Measurements from ENCODE around the gene ILKAP. TPM values are rescaled to one million over a fixed set of nuclear protein-coding genes. Genes with fewer than 3 reads are reported as not detected.

Gene ILKAP
- total RNA-seq, 1 donor from 2014 or later = 73.4 TPM

GRCh38 chr2:238127165-238128060, 76.1 kb downstream of the ILKAP start:
- FAIRE-seq (no peak), DNase-seq (ENCODE audit: low spot score in 2 of 2) (no peak)

DNA sequence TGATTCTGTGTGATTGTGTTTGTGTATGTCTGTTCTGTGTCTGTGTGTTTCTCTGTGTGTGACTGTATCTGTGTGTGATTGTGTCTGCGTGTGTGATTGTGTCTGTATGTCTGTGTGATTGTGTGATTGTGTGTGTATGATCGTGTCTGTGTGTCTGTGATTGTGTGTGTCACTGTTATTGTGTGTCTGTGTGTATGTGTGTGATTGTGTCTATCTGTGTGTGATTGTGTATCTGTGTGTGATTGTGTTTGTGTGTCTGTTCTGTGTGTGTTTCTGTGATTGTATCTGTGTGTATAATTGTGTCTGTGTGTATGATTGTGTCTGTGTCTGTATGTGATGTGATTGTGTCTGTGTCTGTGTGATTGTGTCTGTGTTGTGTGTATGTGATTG, 76.7 kb downstream of the ILKAP start:
- FAIRE-seq = no peak

DNA sequence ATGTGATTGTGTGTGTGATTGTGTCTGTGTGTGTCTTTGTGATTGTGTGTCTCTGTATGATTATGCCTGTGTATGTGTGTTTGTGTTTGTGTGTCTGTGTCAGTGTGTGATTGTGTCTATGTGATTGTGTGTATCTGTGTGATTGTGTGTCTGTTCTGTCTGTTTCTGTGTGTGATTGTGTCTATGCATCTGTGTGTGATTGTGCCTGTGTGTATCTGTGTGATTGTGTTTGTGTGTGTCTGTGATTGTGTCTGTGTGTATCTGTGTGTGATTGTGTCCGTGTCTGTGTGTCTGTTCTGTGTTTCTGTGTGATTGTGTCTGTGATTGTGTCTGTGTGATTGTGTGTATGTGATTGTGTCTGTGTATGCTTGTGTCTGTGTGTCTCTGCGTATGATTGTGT, 77.2 kb downstream of the ILKAP start:
- FAIRE-seq (no peak), DNase-seq (ENCODE audit: low spot score in 2 of 2) (no peak)

More for the DNA sequence above, 76.7 kb downstream of the ILKAP start:
- no peak for DNase-seq (ENCODE audit: low spot score in 2 of 2)

- no peak for DNase-seq (ENCODE audit: low spot score in 2 of 2)
- no peak for FAIRE-seq
These were observed 78.2 kb downstream of the ILKAP start for GRCh38 chr2:238125127-238125885.

- DNase-seq (ENCODE audit: low spot score in 2 of 2) = no peak
- no peak for FAIRE-seq
These were observed 78.9 kb downstream of the ILKAP start for GRCh38 chr2:238124488-238125126.

DNA sequence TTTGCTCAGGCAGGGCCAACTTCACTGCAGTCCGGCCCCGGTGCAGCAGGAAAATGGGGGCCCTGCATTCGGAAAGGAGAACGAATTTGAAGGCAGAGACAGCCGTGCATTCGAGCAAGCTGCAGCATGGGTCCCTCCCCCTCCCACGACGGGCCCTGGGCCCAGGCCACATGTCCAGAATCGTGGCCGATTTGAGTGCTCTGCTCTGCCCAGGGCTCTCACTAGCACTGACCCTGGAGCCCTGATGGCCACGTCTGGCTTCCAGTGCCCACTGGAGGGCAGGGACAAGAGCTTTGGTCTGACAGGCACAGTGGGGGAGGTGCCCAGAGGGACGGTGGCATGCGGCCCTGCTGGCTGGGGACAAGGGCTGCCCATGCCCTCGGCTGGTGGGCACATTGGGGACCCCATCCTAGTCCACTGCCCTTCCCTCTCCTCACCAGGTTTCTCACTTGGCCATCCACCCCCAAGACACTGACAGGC, 79.5 kb downstream of the ILKAP start:
- no peak for FAIRE-seq
- no peak for DNase-seq (ENCODE audit: low spot score in 2 of 2)

DNA sequence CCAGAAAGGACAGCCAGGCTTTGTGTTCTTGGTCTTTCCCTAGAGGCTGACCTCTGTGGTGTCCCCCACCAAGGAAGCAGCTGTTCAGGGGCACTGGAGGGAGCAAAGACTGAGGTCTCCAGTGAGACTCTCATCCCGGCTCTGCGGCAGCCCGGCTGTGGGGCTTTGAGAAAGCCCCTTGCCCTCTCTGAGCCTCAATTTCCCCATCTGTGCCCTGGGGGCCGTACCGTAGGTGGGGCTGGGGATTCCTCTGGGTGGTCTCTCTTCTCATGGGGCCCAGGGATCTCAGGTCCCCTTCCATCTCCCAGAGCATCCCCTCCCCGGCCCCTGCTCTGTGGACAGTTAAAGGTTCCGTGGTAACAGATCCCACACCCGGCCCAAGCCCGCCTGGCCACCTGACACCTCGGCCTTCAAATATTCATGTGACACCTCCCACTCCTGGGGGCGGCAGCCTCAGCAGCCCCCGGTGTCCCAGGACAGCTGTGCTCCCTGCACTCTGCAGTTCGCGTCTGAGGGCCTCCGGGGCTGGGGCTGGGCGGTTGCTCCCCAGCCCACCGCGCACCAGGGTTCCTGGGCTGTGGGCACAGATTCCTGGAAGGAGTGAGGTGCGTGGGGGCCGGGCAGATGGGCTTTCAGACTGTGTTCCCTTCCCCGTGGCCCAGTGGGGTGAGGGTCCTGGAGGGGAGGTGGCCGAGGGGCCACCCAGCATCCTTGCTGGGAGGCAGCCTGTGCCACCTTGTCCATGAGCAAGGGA, 80.1 kb downstream of the ILKAP start:
- no peak for FAIRE-seq
- DNase-seq (ENCODE audit: low spot score in 2 of 2) = no peak

GRCh38 chr2:238122287-238123217, 80.9 kb downstream of the ILKAP start:
- DNase-seq (ENCODE audit: low spot score in 2 of 2) (no peak), FAIRE-seq (no peak)

DNA sequence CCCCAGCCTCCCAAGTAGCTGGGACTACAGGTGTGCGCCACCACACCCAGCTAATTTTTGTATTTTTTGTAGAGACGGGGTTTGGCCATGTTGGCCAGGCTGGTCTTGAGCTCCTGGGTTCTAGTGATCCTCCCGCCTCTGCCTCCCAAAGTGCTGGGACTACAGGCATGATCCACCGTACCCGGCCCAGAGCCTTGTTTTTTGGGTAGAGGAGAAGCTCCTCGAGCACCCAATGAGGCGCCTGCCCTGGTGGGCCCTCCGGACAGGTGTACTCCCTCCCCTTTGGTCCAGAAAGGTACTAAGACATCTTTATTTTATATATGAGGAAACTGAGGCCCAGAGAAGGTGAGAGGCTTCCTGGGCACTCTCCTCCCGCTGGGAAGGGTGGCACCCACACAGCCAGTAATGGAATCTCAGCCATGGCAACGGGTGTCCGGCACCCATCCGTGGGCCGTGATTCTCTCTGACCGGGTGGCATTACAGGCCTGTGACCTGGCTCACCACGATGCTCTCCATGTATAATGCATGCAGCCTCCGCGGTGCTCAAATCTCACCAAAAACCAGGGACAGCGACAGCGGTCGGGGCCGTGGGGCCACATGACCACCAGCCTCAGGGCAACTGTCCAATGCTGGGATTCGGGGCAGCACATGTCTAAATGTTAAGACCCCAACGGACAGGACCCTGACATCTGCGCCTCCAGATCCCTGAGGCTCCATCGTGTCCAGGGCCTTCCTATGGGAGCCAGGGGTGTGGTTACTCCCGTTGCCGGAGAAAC, 81.8 kb downstream of the ILKAP start:
- FAIRE-seq = no peak

GRCh38 chr2:238120463-238121298, 82.8 kb downstream of the ILKAP start:
- FAIRE-seq = no peak
- DNase-seq (ENCODE audit: low spot score in 2 of 2) = no peak

More for the DNA sequence above, 81.8 kb downstream of the ILKAP start:
- no peak for DNase-seq (ENCODE audit: low spot score in 2 of 2)

Other genes with a start within 250 kb of the ILKAP start
- gene UBE2F, start 236.7 kb downstream of the ILKAP start, total RNA-seq = 27.7 TPM
- gene SCLY, start 142.7 kb downstream of the ILKAP start, total RNA-seq = 11.8 TPM
- under 0.01 TPM for gene ESPNL, start 103.4 kb downstream of the ILKAP start, total RNA-seq
- gene KLHL30, start 65.0 kb downstream of the ILKAP start, total RNA-seq = under 0.01 TPM
- gene ERFE, start 44.7 kb downstream of the ILKAP start, total RNA-seq = 0.82 TPM
- 67.7 TPM for gene HES6, start 36.3 kb upstream of the ILKAP start, total RNA-seq
- 5.3 TPM for gene PER2, start 84.9 kb upstream of the ILKAP start, total RNA-seq
- gene TRAF3IP1, start 116.8 kb upstream of the ILKAP start, total RNA-seq = 13.5 TPM
- 11.8 TPM for gene ASB1, start 223.2 kb upstream of the ILKAP start, total RNA-seq